Measurements from ENCODE around the gene CLEC16A.

GRCh38 chr16:11060364-11060763 lies 116.0 kb downstream of the CLEC16A start:
- TF ChIP-seq TARDBP (IDR thresholded peaks at IDR 0.05): no peak
- no peak for TF ChIP-seq NR1H2 (CRISPR knock-in tag; IDR thresholded peaks at IDR 0.05)
- TF ChIP-seq ARID3A (IDR thresholded peaks at IDR 0.05; ENCODE audit: borderline replicate concordance, low read depth, low read length): no peak
- no peak for TF ChIP-seq CTCF (IDR thresholded peaks at IDR 0.05 in 2 of 3, conservative IDR thresholded peaks at IDR 0.05 in 1 of 3; ENCODE audit: insufficient read depth in 2 of 3, low read depth in 1 of 3, low read length in 3 of 3)
- no peak for TF ChIP-seq CHCHD3 (CRISPR knock-in tag; IDR thresholded peaks at IDR 0.05)
- no peak for TF ChIP-seq SREBF1 (IDR thresholded peaks at IDR 0.05; ENCODE audit: borderline replicate concordance, low read depth, low read length)
- no peak for TF ChIP-seq RAD21 (CRISPR knock-in tag; conservative IDR thresholded peaks at IDR 0.05 in 1 of 2, IDR thresholded peaks at IDR 0.05 in 1 of 2)
- no peak for TF ChIP-seq CBX3 (IDR thresholded peaks at IDR 0.05; ENCODE audit: borderline replicate concordance in 1 of 2, low read length in 2 of 2)
- TF ChIP-seq GTF2F1 (IDR thresholded peaks at IDR 0.05; ENCODE audit: low read depth, low read length): no peak
- no peak for TF ChIP-seq ZNF217 (CRISPR knock-in tag; IDR thresholded peaks at IDR 0.05)

Measured in K562 (cell line).